ENCODE results near the gene SLX4.

The SLX4 gene

GRCh38 chr16:3580251-3580651 lies 31.2 kb downstream of the SLX4 start:
- DNase-seq, result no peak

- no peak for DNase-seq
Measured at GRCh38 chr16:3579776-3580175, 31.6 kb downstream of the SLX4 start.

GRCh38 chr16:3578610-3579551 lies 32.5 kb downstream of the SLX4 start:
- no peak for DNase-seq

- DNase-seq, result no peak
Measured at GRCh38 chr16:3578121-3578520, 33.3 kb downstream of the SLX4 start.

- DNase-seq, result no peak
Measured at GRCh38 chr16:3577302-3577752, 34.1 kb downstream of the SLX4 start, which contains the start of gene NLRC3. Gene NLRC3 (minus strand): TSS chr16:3577403. CDS start chr16:3565036, 12,367 bp downstream.

- DNase-seq, result no peak
Measured at GRCh38 chr16:3576211-3576610, 35.2 kb downstream of the SLX4 start.

- no peak for DNase-seq
Measured at GRCh38 chr16:3575491-3575890, 35.9 kb downstream of the SLX4 start.

- DNase-seq, result no peak
Measured at GRCh38 chr16:3574195-3574594, 37.2 kb downstream of the SLX4 start.

GRCh38 chr16:3573146-3573815 lies 38.1 kb downstream of the SLX4 start:
- DNase-seq, result no peak

GRCh38 chr16:3570420-3571062 lies 40.9 kb downstream of the SLX4 start:
- DNase-seq, result no peak

DNA sequence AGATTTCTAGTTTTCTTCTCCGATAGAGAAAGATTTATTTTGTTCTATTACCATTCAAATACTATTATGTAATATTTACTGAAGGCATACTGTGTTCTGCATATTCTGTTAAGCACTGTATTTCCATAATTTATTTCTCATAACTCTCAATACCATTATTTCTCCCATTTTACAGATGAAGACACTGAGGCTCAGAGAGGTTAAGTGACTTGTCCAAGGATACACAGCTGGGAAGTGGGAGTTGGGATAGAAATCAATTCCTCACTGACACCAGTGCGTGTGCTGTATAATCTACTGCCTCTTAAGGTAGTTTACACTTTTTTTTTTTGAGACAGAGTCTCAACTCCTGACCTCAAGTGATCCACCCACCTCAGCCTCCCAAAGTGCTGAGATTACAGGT lies 41.6 kb downstream of the SLX4 start:
- no peak for DNase-seq

- no peak for DNase-seq
Measured at GRCh38 chr16:3566990-3567389, 44.4 kb downstream of the SLX4 start.

GRCh38 chr16:3564889-3565141 lies 46.6 kb downstream of the SLX4 start:
- DNase-seq, result no peak

DNA sequence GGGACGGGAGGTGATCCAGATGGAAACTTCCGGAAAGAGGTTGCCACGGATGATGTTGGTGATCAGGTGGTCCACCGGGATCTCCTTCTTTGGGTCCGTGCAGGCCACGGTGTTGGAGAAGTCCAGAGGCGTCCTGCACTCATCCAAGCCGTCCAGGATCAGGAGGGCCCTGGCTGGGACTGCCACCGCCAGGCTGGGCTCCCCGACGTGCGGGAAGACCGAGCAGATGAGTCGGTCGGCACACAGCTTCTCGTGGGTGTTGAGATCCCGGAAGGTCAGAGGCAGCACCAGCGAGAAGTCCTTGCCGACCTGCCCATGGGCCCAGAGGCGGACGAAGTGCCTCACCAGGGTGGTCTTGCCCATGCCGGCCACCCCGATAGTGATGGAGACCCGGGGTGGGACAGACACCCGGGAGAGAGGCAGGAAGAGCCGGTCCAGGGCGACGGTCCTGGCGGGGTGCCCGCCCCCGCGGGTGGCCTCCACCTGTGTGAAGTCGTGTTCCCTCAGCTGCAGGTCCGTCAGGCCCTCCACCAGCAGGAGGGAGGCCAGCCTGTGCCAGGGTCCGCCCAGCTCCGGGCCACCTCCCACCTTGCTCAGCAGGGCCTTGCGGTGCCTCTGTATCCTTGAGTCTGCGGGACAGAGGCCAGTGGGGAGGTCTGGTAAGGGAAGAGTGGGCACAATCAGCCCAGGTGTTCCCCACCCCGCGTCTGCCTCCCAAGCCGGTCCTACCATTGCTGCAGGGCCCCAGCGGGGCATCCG lies 47.1 kb downstream of the SLX4 start:
- DNase-seq, result no peak

GRCh38 chr16:3562914-3563480 lies 48.4 kb downstream of the SLX4 start:
- DNase-seq, result no peak

DNA sequence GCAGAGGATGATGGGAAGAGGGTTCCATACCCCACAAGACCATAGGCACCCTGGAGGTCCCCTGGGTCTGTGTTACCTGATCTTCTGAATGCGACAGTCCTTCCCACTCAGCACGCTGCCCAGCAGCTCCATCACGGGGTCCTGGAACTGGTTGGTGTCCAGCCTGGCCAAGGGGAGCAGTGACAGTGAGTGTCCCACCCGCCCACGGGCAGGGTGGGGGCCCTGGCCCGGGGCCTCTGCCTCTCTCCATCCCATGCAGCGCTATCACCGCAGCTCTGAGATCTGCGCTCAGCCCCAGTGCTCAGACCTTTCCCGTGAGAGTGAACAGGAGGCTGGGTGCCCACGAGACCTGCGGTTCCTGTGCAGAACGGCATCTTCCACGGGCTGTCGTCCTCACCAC lies 49.8 kb downstream of the SLX4 start:
- no peak for DNase-seq

DNA sequence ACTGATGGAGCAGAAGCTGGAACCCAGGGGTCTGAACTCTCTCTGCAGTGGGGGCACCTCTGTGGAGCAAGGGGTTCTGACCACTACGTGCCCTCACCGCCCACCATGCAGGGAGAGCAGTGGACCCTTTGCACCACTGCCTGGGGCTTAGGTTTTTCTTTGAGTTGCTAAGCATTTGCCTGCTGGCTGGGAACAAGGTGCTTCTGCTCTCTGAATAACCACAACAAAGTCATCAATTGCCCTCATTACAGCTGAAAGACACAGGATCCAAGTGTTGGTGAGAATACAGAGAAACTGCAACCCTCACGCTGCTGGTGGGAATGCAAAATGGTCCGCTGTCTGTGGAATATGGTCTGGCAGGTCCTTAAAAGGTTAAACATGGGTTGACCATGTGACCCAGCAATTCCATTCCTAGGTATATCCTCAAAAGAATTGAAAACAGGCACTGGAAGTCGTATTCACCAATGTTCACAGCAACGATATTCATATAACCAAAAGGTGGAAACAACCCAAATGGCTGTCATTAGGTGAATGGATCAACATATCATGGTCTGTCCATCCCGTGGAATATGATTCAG lies 57.0 kb downstream of the SLX4 start:
- DNase-seq, result no peak

DNA sequence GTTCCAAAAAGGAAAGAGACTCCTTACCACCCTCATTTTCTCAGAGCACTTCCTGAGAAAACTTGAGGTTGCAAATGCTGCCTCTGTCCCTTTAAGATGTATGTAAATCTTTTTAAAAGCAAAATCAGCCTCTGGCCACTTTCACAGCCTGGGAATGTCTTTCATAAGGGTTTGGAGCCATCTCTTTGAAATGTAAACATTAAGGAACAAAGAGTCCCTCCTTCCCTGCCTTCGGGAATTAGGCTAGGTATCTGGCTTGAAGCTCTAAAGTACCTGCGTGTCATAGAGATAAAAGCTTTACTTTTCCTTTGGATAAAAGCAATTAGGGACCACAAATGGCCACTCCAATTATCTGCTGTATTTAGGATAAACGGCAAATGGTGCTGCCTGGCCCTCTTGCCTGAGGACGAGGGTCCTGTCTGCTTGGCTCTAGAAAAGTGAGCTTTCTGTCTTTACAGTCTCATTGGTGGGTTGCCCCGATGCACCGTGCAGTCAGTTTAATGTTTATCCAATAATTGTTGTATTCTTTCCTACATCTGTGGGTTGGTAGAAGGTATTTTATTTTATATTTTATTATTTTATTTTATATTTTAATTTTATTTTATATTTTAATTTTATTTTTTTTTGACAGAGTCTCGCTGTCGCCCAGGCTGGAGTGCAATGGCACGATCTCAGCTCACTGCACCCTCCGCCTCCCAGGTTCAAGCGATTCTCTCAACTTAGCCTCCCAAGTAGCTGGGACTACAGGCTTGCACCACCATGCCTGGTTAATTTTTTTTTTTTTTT lies 58.1 kb downstream of the SLX4 start:
- DNase-seq, result no peak

DNA sequence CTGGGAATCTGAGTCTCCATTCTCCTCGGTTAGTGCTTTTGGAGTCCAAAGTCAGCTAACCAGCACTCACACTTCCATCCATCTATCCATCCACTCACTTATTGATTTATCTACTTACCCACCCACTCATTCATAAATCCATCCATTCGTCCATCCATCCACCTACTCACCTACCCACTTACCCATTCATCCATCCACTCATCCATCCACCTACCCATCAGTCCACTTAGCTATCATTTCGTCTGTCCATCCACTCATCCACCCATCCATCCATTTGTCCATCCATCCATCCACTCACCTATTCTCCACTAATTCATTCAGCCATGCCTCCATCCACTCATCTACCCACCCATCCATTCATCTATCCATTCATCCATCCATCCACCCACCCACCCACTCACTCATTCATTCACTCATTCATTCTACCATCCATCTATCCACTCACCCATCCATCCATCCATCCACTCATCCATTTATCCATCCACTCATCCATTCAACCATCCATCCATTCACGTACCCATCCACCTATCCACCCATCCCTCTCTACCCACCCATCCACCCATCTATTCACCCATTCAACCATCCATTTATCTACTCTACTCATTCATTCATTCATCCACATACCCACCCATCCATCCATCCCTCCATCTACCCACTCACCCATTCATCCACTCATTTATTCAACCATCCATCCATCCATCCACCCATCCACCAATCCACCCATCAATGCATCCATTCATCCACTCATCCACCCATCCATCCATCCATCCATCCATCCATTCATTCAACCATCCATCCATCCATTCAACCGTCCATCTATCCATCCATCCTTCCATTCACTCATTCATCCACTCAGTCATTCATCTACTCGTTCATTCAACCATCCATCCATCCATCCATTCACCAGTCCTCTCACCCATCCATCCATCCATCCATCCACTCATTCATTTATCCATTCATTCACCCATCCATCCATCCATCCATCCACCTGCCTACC lies 60.3 kb downstream of the SLX4 start:
- no peak for DNase-seq

GRCh38 chr16:3549906-3550305 lies 61.5 kb downstream of the SLX4 start:
- no peak for DNase-seq

Data from NCI-H526 treated with DMSO at 0.1 percent for 48 hours (cell line).